NB4 (cell line): ENCODE results near the gene CCNT1.
"Not testable (repeated sequence)": the region's sequence is repeated elsewhere in the genome, so short reads cannot be mapped to it uniquely, and the experiment has no call there.

Experiments used
- DNase-seq: peaks from one replicate; pipeline ENCODE4 v3.0.0; 2010; ENCODE audit warnings: low read depth
- H3K4me3 ChIP-seq: one replicate; pipeline ENCODE4 v1.5.1; 2011; ENCODE audit warnings: mild to moderate bottlenecking, low read depth, low read length, moderate library complexity
- CTCF ChIP-seq: IDR thresholded peaks from one replicate; pipeline ENCODE4 v1.5.1; 2012; ENCODE audit warnings: low read depth, low read length
- MYC ChIP-seq: IDR thresholded peaks from 2 replicates; pipeline ENCODE4 v1.6.1; 2011; ENCODE audit warnings: low read depth, low read length
- POLR2A ChIP-seq: IDR thresholded peaks from 2 replicates; pipeline ENCODE4 v1.6.1; 2011; ENCODE audit warnings: mild to moderate bottlenecking; ENCODE audit not compliant: insufficient read length; ENCODE audit errors: extremely low read depth
- TF ChIP-seq, protein P1 (sequence below): IDR thresholded peaks from 2 replicates; pipeline ENCODE4 v1.6.1; 2011; ENCODE audit warnings: low read depth, low read length

CCNT1 gene

DNA sequence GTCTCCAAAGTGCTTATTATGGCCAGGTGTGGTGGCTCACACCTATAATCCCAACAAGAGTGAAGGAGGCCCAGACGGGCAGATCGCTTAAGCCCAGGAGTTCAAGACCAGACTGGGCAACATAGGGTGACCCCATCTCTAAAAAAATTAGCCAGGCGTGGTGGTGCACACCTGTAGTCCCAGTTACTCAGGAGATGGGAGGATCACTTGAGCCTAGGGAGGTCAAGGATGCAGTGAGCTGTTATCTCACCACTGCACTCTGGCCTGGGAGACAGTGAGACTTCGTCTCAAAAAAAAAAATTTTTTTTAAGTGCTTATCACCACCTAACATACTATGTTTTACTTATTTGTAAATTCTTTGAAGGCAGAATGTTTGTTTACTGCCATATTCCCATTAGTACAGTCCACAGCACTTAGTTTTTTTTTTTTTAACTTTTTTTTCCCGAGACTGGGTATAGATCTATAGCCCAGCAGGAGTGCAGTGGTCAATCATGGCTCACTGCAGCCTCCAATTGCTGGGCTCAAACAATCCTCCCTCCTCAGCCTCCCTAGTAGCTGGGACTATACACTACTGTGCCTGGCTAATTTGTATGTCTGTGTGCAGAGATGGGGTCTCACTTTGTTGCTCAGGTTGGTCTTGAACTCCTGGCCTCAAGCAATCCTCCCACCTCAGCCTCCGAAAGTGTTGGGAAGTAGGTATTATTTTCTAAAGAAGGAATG is 29.7 kb downstream of the CCNT1 start:
- no peak for DNase-seq
- no peak overlapping the region for H3K4me3 ChIP-seq
- TF ChIP-seq, protein P1, sequence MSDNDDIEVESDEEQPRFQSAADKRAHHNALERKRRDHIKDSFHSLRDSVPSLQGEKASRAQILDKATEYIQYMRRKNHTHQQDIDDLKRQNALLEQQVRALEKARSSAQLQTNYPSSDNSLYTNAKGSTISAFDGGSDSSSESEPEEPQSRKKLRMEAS = no peak
- no peak for TF ChIP-seq MYC
- no peak for TF ChIP-seq CTCF
- TF ChIP-seq POLR2A = no peak

GRCh38 chr12:48686037-48686595 is 30.4 kb downstream of the CCNT1 start:
- no peak overlapping the region for H3K4me3 ChIP-seq
- TF ChIP-seq POLR2A (no peak), MYC (no peak)
- TF ChIP-seq, protein P1 = no peak
- no peak for DNase-seq

DNA sequence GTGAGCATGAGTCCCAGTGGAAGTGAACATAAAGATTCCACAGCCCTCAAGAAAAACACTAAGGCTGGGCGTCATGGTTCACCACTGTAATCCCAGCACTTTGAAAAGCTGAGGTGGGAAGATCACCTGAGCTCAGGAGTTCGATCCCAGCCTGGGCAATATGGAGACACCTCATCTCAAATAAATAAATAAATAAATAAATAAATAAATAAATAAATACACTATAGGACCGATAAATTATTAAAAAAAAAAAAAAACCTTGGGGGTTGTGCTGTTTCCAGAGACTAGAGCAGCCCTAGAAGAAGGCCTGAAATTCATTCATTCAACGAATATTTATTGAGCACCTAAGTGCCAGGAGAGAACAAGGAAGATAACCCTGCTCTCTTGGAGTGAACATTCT is 33.0 kb downstream of the CCNT1 start:
- TF ChIP-seq MYC (no peak), CTCF (no peak), POLR2A (no peak)
- TF ChIP-seq, protein P1 = no peak
- no peak for DNase-seq
- no peak overlapping the region for H3K4me3 ChIP-seq

GRCh38 chr12:48682927-48683326 is 33.6 kb downstream of the CCNT1 start:
- no peak for TF ChIP-seq POLR2A
- TF ChIP-seq MYC = no peak
- TF ChIP-seq, protein P1 = no peak
- TF ChIP-seq CTCF = no peak
- peak overlapping the region; percentile 64 for H3K4me3 ChIP-seq
- DNase-seq = no peak

GRCh38 chr12:48682533-48682905 is 34.0 kb downstream of the CCNT1 start:
- peak overlapping the region; percentile 64 for H3K4me3 ChIP-seq
- not testable (repeated sequence) for DNase-seq

DNA sequence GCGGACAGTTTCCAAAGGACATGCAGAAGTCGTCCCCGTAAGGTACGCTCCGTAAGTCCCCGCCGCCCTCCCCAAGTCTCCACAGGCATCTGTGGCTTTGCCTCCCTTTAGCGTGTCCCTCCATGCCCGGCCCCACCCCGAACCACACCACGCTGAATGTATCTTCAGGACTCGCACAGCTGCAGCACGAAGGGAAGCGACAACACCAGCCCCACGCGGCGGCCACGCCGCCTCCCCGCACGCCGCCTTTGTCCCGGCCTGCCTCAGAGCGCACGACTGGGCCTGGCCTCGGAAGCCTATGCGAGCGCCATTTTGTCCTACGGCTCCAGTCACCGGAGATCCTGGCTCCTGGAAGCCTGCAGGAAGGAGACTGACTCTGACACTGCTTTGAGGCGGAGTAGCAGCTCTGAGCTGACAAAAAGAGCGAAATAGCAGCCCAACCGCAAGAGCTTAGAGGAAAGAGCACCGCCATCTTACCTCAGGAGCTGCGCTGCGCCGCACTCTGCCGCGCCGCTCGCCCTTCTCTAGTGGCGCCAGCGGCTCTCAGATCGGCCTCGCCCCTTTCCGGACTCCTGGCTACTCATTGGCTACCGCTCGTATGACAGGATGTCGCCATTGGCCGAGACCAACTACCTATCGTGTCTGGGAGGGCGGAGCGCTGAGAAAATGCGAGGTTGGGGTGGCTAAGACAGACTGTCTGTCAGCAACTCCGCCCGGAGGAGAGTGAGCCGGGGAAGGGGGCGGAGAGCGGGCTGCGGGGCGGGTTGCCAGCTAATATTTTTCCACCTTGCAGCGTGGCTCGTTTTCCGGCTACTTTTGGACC is 34.6 kb downstream of the CCNT1 start, which contains the start of gene KANSL2:
KANSL2 (minus strand) TSS at position 529 of the 823 bp plus-strand sequence. CDS start 606 bp downstream, outside the sequence.
- peak within 1 kb of the TSS; percentile 82 for H3K4me3 ChIP-seq
- DNase-seq = peak; percentile 100
- peak; percentile 99 for TF ChIP-seq POLR2A
- TF ChIP-seq, protein P1 = peak; percentile 58
- peak; percentile 61 for TF ChIP-seq MYC
- no peak for TF ChIP-seq CTCF

GRCh38 chr12:48681399-48681709 is 35.2 kb downstream of the CCNT1 start:
- H3K4me3 ChIP-seq = peak overlapping the region; percentile 82
- DNase-seq = peak; percentile 63
- TF ChIP-seq, protein P1 = no peak
- TF ChIP-seq MYC (no peak), CTCF (no peak), POLR2A (no peak)
